Measurements from ENCODE around the gene ADIPOQ.
"Not testable (repeated sequence)": the region's sequence is repeated elsewhere in the genome, so short reads cannot be mapped to it uniquely, and the experiment has no call there.

ADIPOQ gene

GRCh38 chr3:186818516-186818915, 24.0 kb upstream of the ADIPOQ start:
- no peaks in the 10 kb centered on the region for H3K27me3 ChIP-seq (ENCODE audit: control insufficient read depth, insufficient read depth, low read length)
- H3K4me2 ChIP-seq (ENCODE audit: low read length): no peak overlapping the region
- H3K9me3 ChIP-seq (replicated peaks; ENCODE audit: low read length): no peaks in the 10 kb centered on the region
- H3K36me3 ChIP-seq (ENCODE audit: insufficient read depth, low read length): no peaks in the 10 kb centered on the region
- no peak overlapping the region for H3K9ac ChIP-seq (ENCODE audit: low read depth, low read length)
- peaks cover 18% of the 10 kb centered on the region for H3K4me1 ChIP-seq (ENCODE audit: control insufficient read depth, insufficient read depth, low read length)
- H3K4me3 ChIP-seq (ENCODE audit: low read length): no peak overlapping the region

DNA sequence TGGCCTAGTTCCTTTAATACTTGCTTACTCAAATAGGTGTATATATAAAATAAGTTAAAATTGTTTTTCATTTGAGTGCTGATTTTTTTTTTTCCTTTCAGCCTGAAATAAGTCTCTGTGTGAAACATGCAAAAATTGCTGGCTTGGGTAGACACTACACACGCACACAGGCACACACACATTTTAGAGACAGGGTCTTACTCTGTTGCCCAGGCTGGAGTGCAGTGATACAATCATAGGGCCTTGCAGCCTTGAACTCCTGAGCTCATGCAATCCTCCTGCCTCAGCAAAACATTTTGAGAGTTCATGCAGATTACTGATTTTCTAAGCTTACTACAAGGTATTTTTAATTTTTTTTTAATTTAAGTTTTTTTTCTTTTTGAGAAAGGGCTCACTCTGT, 23.6 kb upstream of the ADIPOQ start:
- no peaks in the 10 kb centered on the region for H3K9me3 ChIP-seq (replicated peaks; ENCODE audit: low read length)

DNA sequence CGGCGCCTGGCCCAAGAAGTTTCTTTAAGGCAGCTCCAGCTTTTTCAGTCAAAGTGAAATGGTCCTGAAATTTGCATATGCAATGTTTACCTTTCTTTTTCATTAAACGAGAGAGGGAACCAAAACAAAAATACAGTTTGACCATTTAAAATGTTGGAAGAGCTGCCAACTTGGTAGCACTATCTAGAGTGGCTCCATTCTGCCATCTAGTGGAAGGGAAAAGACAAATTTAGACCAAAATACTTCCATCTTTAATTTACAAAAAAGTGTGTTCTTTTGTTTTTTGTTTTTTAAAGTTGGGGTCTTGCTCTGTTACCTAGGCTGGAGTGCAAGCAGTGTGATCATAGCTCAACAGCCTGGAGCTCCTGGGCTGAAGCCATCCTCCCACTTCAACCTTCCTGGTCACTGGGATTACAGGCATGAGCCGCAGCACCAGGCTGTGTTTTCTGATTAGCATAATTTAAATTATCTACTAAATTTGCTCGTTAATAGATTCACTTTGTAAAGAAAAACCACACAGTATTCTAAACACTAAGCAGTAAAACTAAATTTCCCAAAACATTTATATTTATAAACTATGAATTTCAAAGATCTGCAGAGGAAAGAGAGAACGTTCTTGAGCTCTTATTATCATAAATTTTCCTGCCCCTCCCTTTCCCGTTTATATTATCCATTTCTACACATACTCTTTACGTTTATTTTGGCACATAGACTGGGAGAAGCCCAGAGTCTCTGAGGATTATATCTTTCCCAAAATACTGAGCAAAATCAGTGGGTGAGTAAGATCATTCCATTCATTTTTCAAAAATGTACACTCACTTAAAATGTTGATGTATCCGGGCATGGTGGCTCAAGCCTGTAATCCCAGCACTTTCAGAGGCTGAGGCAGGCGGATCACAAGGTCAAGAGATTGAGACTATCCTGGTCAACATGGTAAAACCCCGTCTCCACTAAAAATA, 20.8 kb upstream of the ADIPOQ start:
- Histone ChIP-seq H3K27me3 (ENCODE audit: control insufficient read depth, insufficient read depth, low read length) (no peaks in the 10 kb centered on the region), H3K9me3 (replicated peaks; ENCODE audit: low read length) (no peaks in the 10 kb centered on the region), H3K36me3 (ENCODE audit: insufficient read depth, low read length) (no peaks in the 10 kb centered on the region), H3K4me1 (ENCODE audit: control insufficient read depth, insufficient read depth, low read length) (peaks cover 25% of the 10 kb centered on the region), H3K9ac (ENCODE audit: low read depth, low read length) (peak overlapping the region; percentile 61), H3K4me3 (ENCODE audit: low read length) (peak overlapping the region; percentile 54), H3K4me2 (ENCODE audit: low read length) (peak overlapping the region; percentile 72)

More for the DNA sequence above, 23.6 kb upstream of the ADIPOQ start:
- no peak overlapping the region for H3K4me3 ChIP-seq (ENCODE audit: low read length)
- no peaks in the 10 kb centered on the region for H3K36me3 ChIP-seq (ENCODE audit: insufficient read depth, low read length)
- no peaks in the 10 kb centered on the region for H3K27me3 ChIP-seq (ENCODE audit: control insufficient read depth, insufficient read depth, low read length)
- H3K4me2 ChIP-seq (ENCODE audit: low read length): no peak overlapping the region
- no peak overlapping the region for H3K9ac ChIP-seq (ENCODE audit: low read depth, low read length)
- H3K4me1 ChIP-seq (ENCODE audit: control insufficient read depth, insufficient read depth, low read length): peaks cover 18% of the 10 kb centered on the region

DNA sequence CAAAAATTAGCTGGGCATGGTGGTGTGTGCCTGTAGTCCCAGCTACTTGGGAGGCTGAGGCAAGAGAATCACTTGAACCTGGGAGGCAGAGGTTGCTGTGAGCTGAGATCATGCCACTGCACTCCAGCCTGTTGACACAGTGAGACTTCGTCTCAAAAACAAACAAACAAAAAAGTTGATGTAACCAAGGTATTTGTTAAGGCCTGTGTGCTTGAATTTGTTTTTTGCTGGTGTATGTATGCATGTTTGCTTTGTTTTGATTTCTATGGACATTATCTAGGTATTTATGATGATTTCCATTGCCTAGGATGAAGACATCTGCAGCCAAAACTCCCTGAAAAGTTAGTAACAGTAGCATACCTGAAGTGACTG, 20.1 kb upstream of the ADIPOQ start:
- Histone ChIP-seq H3K9ac (ENCODE audit: low read depth, low read length) (peak overlapping the region; percentile 29), H3K4me1 (ENCODE audit: control insufficient read depth, insufficient read depth, low read length) (peaks cover 25% of the 10 kb centered on the region), H3K4me2 (ENCODE audit: low read length) (peak overlapping the region; percentile 39)
- not testable (repeated sequence) for H3K4me3 ChIP-seq (ENCODE audit: low read length); H3K27me3 ChIP-seq (ENCODE audit: control insufficient read depth, insufficient read depth, low read length); H3K9me3 ChIP-seq (replicated peaks; ENCODE audit: low read length); H3K36me3 ChIP-seq (ENCODE audit: insufficient read depth, low read length)

DNA sequence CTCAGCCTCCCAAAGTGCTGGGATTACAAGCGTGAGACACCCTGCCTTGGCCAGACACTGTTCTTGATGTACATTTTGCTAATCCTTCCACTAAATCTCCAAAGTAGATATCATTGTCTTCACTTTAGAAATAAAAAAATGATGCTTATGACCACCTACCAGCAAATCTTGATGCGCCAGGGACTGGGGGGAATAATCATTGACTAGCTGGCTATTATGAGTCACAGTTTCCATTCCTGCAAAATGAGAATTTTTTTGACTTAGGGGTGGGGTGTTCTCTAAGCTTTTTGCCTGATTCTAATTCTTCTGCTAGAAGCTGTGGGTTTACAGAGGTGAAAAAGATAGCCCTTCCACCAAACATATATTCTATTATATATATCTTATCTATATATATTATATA, 19.1 kb upstream of the ADIPOQ start:
- H3K27me3 ChIP-seq (ENCODE audit: control insufficient read depth, insufficient read depth, low read length): peaks cover 3% of the 10 kb centered on the region
- no peak overlapping the region for H3K4me3 ChIP-seq (ENCODE audit: low read length)
- H3K4me1 ChIP-seq (ENCODE audit: control insufficient read depth, insufficient read depth, low read length): peaks cover 25% of the 10 kb centered on the region
- no peak overlapping the region for H3K4me2 ChIP-seq (ENCODE audit: low read length)
- H3K36me3 ChIP-seq (ENCODE audit: insufficient read depth, low read length): no peaks in the 10 kb centered on the region
- no peak overlapping the region for H3K9ac ChIP-seq (ENCODE audit: low read depth, low read length)
- H3K9me3 ChIP-seq (replicated peaks; ENCODE audit: low read length): no peaks in the 10 kb centered on the region

GRCh38 chr3:186824430-186825139, 17.9 kb upstream of the ADIPOQ start:
- H3K36me3 ChIP-seq (ENCODE audit: insufficient read depth, low read length): no peaks in the 10 kb centered on the region
- H3K4me1 ChIP-seq (ENCODE audit: control insufficient read depth, insufficient read depth, low read length): peaks cover 25% of the 10 kb centered on the region
- peaks cover 14% of the 10 kb centered on the region for H3K27me3 ChIP-seq (ENCODE audit: control insufficient read depth, insufficient read depth, low read length)
- H3K9me3 ChIP-seq (replicated peaks; ENCODE audit: low read length): no peaks in the 10 kb centered on the region
- H3K4me2 ChIP-seq (ENCODE audit: low read length): peak overlapping the region; percentile 98
- no peak overlapping the region for H3K9ac ChIP-seq (ENCODE audit: low read depth, low read length)
- no peak overlapping the region for H3K4me3 ChIP-seq (ENCODE audit: low read length)

GRCh38 chr3:186825294-186825821, 17.2 kb upstream of the ADIPOQ start:
- Histone ChIP-seq H3K27me3 (ENCODE audit: control insufficient read depth, insufficient read depth, low read length) (peaks cover 21% of the 10 kb centered on the region), H3K4me3 (ENCODE audit: low read length) (peak overlapping the region; percentile 53)

DNA sequence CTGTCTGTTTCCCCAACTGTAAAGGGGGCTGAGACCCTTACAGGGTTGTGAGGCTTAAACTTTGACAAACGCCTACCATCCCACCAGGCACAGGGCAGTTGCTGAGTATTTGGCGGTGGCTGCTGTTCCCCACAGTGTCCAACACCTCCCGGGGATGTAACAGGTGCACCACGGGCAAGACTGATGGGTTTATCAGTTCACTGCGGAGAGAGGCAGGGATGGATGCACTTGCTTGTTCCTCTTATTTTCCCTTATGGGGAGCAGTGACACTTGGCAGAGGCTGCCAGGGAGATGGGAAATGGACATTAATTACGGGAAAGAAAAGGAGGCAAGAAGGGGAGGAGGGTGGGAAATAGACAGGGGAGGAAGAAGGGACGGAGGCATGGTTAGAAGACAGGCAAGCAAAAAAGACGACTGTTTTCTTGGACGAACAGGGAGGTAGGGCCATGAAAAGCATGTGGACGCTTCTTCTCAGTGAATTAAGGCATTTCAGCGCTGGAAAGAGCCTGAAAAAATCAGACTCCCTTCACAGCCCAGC, 16.6 kb upstream of the ADIPOQ start:
- H3K36me3 ChIP-seq (ENCODE audit: insufficient read depth, low read length): no peaks in the 10 kb centered on the region
- peak overlapping the region; percentile 98 for H3K4me2 ChIP-seq (ENCODE audit: low read length)
- peak overlapping the region; percentile 85 for H3K4me3 ChIP-seq (ENCODE audit: low read length)
- no peaks in the 10 kb centered on the region for H3K9me3 ChIP-seq (replicated peaks; ENCODE audit: low read length)
- H3K9ac ChIP-seq (ENCODE audit: low read depth, low read length): no peak overlapping the region
- peaks cover 27% of the 10 kb centered on the region for H3K27me3 ChIP-seq (ENCODE audit: control insufficient read depth, insufficient read depth, low read length)
- H3K4me1 ChIP-seq (ENCODE audit: control insufficient read depth, insufficient read depth, low read length): peaks cover 25% of the 10 kb centered on the region

More at GRCh38 chr3:186825294-186825821, 17.2 kb upstream of the ADIPOQ start:
- Histone ChIP-seq H3K9me3 (replicated peaks; ENCODE audit: low read length) (no peaks in the 10 kb centered on the region), H3K9ac (ENCODE audit: low read depth, low read length) (peak overlapping the region; percentile 18), H3K4me2 (ENCODE audit: low read length) (peak overlapping the region; percentile 98), H3K36me3 (ENCODE audit: insufficient read depth, low read length) (no peaks in the 10 kb centered on the region), H3K4me1 (ENCODE audit: control insufficient read depth, insufficient read depth, low read length) (peaks cover 25% of the 10 kb centered on the region)

- peaks cover 25% of the 10 kb centered on the region for H3K4me1 ChIP-seq (ENCODE audit: control insufficient read depth, insufficient read depth, low read length)
- peak overlapping the region; percentile 86 for H3K9ac ChIP-seq (ENCODE audit: low read depth, low read length)
- peaks cover 32% of the 10 kb centered on the region for H3K27me3 ChIP-seq (ENCODE audit: control insufficient read depth, insufficient read depth, low read length)
- peak overlapping the region; percentile 98 for H3K4me2 ChIP-seq (ENCODE audit: low read length)
- H3K9me3 ChIP-seq (replicated peaks; ENCODE audit: low read length): no peaks in the 10 kb centered on the region
- peak overlapping the region; percentile 85 for H3K4me3 ChIP-seq (ENCODE audit: low read length)
- no peaks in the 10 kb centered on the region for H3K36me3 ChIP-seq (ENCODE audit: insufficient read depth, low read length)
Measured at GRCh38 chr3:186826410-186826975, 16.0 kb upstream of the ADIPOQ start.

GRCh38 chr3:186826976-186827857, 15.3 kb upstream of the ADIPOQ start:
- H3K4me1 ChIP-seq (ENCODE audit: control insufficient read depth, insufficient read depth, low read length): peaks cover 21% of the 10 kb centered on the region
- peaks cover 39% of the 10 kb centered on the region for H3K27me3 ChIP-seq (ENCODE audit: control insufficient read depth, insufficient read depth, low read length)
- peak overlapping the region; percentile 85 for H3K4me3 ChIP-seq (ENCODE audit: low read length)
- peak overlapping the region; percentile 98 for H3K4me2 ChIP-seq (ENCODE audit: low read length)
- peak overlapping the region; percentile 86 for H3K9ac ChIP-seq (ENCODE audit: low read depth, low read length)
- no peaks in the 10 kb centered on the region for H3K9me3 ChIP-seq (replicated peaks; ENCODE audit: low read length)
- H3K36me3 ChIP-seq (ENCODE audit: insufficient read depth, low read length): no peaks in the 10 kb centered on the region
